HUDEP-2 (cell line): ENCODE measurements around the gene SYT6.

Experiments
- DNase-seq, 76 experiments: peaks; one replicate each; lab custom pipeline; 2025; ENCODE audit not compliant: unreplicated experiment in 76 of 76; lab: John Stamatoyannopoulos, UW

The SYT6 gene

DNA sequence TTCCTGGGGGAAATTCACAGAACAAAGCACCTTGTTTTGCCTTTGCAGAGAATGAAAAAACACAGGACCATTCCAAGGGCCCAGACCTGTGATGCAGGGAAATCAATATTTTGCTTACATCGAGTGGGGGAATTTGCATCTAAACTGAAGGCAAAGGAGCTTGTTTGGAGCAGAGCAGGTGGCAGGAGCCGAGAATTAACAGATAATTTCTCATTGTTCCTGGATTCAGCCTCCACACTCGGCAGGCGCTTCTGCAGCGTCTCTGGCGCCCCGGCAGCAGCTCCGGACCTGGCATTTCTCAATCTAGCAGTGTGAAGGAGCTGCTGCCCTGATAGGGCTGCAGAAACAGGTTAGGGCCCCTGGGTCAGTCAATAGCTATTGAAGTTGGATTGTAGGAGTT is 2.0 kb upstream of the SYT6 start:
- no peak for DNase-seq

DNA sequence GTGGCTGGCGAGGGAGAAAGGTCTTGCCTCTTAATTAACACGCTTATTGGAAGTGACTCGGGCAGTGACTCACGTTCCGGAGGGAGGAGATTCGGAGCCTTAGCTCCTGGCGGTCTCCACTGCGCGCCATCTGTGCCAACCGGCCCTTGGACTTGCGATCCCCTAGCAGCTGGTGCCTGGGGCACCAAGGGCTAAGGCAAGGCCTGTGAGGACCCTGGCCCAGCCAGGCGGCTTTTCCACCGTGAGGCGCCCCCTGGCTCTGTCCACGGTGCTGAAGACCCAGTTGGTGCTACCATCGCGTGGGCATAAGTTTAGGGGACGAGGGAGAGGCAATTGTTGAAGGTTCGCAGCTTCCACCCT is 1.3 kb upstream of the SYT6 start:
- peak in 2 of 76 experiments; percentile 2 for DNase-seq

DNA sequence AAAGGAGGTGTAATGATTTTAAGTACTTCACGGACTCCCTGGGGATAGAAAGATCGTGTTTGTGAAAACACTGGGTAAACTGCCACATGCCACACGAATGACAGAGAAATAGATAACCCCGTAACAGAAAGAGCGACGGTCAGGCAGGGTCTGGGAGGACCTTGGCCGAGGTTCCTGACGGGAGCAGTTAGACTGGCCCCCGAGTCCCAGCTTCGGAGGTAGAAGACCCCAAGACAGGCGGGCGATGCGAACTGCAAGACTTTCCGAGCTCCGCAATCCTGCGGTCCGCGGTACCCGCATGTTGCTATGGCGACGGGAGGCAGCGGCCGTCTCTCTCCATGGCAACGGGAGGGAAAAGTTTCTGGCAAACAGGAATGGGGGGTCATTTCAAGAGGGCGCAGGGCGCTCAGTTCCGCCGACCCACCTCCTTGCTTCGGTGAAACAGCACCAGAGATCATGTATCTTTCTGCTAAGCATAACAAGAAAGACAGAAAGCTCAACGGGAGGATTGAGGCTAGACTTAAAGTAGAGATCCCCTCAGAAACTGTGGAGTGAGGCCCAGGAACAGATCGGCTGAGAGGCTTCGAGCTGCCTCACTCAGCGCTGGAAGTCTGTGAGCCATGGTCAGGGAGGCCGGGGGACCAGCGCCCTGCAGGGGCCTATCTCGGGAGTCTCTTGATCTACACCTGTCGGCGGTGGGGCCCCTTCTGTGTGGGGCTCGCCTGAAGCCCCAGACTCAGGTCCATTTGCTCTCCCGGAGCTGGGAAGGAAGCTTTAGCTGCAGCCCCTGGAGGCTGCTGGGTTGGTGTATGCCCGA is 685 bp upstream of the SYT6 start:
- no peak for DNase-seq

DNA sequence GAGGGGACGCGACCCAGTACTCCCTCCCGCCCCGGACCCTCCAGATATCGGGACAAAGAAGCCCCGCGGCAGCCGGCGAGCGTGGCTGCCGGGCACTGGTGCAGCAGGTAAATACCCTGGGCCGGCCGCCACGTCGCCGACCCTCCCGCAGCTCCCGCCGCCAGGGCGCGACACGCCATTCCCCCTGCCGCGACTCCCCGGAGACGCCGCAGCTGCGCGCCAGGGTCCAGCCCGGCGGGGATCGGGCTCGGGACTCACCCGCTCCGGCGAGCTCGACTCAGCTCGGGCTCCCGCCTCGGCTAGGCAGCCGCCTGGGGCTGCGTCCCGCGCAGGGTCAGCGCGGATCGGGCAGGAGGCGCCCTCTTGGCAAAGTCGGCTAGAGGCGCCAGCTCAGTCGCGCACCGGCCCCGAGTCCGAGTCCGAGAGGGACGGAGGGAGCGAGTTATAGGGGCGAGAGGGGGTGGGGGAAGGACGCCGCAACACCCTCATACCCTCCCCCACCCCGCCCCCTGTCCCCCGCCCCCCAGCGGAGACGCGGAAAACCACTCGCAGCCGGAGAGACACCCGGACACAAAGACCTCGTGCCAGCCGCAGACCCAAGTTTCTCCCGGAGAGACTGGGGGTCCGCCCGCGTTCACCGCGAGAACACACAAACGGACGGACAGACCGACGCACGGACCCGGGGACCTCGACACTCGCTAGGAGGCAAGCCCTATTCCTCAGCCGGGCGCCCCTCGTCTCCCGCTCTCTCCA is 985 bp downstream of the SYT6 start:
- DNase-seq: no peak

DNA sequence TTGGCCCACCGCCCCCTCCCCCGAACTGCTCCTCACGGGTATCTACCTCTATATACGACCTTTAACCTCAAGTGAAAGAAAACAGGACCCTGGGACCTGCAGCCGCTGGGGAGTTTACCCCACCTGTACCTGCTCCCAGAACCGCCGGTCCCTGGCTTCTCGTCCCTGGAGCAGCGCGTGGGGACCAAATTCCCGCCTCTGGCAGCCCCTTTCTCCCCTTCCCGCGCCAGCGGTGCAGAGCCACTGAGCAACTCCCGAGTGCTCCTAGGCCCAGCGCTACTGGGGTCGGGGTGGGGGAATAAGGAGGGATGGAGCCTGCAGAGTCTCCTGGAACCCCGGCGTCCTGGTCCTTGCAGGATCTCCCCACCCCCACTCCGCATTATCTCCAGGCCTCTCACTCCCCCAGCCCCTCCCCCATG is 1.6 kb downstream of the SYT6 start:
- DNase-seq: no peak

DNA sequence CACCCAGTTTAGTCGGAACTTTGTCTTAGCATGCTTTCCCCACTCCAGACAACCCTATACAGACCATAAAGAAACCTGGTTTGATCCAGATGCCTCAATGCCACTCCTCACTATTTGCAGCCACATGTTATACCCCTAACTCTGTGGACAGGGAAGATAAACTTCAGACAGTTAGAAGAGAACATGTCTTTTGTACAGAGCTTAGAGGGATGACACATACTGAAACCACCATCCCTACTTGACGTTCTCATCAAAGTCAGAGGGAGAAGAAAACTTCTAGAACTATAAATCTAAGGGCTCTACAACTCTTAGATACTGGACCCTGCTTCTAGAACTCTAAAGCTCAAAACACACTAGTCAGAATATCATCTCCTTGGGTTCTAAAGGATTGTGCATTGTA is 3.7 kb downstream of the SYT6 start:
- no peak for DNase-seq

DNA sequence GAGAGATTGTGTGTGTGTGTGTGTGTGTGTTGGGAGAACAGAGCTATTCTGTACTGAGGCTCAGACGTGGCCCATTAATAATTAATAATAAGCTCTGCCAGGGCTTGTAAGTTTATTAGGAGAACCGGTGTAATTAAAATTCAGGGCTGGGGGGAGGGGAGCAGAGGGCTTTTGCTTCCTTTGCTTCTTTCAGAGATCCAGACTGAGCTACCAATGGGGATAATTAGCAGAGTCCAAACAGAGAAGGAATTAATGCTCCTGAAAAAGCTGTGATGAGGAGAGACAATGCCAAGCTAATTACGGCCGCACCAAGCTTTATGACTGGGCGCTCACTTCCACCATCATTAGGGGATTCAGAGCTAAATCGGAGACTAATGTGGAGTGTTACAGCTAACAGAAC is 4.5 kb downstream of the SYT6 start:
- DNase-seq: no peak

DNA sequence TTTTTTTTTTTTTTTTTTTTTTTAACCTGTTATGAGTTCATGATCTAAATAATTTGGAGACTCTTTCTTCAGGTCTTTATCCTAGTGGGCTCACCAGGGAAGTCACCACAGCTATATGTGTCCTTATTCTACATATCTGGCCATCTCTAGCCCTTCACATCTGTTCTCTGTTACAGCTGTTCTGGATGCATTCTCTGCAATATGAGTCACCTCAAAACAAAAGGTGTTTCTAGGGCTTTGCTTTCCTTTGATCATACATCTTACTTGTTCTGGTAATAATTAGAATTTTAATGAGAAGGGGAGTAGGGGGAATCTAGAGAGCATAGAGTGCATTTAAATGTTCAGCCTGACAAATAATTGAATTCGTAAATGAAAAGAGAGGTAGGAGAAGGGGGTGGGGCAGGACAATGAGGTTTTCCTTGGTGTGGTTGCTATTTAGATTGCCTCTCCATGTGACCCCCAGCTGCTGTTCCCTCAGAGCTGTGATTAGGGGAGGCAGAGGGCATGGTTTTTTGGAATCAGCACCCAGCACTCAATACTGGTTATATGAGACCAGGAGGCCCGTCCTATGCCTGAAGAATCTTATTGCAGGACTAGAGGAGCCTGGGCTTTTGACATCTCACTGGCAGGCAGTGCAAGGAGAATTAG is 8.0 kb downstream of the SYT6 start:
- no peak for DNase-seq

DNA sequence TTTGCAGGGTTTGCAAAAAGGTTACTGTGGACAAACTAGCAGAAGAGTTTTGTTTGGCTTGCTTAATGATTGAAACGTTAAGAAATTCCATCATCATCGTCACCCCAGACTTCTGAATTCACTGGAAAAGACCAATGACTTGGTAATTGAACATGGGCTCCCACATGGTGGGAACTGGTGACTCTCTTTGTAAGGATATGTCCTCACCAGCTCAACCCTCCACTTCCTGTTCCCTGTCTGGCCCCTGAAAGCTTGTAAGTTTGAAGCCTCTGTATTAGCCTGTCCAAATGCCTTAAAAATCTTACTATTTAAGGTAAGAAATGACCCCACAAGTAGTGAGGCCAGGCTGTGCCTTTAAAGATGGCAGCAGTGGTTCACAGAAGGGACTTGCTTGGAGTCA is 9.7 kb downstream of the SYT6 start:
- no peak for DNase-seq

DNA sequence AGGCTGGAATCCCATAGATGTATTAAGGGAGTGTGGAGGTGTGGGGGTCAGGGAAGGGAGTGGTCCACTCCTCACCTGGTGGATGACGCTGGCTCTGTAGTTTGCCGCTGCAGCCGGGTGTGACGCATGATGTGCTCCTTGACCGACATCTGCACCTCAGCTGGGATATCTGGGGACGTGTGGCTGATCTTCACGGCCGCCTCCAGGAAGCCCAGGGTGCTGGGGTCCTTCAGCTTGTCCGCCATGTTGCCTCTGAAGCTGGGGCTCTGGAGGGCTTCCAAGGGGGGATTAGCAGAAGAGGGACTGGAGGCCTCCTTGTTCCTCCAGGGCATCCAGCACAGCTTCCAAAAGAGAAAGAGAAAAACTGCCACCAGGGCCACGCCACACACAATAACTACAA is 14.1 kb downstream of the SYT6 start:
- no peak for DNase-seq

DNA sequence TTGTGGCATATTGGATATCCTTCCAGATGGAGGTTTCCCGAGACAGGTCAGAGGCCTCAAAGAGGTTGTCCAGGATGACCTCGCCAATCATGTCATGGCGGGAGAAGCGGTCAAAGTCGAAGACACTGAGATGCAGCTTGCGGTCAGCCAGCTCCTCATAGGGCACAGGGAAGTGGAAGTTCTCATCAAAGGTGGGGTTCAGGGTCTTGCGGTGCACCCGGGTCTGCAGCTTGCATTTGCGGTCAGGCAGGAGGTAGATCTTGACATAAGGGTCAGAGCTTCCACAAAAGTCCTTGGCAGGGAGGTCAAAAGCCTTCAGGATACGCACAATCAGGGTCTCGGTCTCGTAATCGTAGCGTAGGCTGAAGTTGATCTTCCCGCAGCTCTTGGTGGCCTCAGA is 16.2 kb downstream of the SYT6 start:
- no peak for DNase-seq

DNA sequence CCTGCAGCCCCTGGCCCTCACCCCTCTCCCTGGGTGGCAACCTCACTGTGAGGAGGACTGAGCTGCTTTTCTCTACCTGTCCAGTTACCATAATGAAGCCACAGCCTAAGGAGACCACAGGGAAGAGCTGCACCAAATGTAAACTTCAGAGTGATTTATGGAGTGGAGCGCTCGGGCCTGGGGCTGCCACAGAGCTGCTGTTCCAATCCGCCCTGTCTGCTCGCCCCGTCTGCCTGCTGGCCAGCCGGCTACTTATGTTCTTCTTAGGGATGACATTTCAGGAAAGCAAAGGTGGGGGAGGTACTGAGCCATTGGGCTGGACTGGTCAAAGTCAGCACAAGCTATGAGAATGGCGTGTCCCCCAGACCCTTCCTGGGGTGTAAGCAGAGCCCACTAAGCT is 17.9 kb downstream of the SYT6 start:
- no peak for DNase-seq

DNA sequence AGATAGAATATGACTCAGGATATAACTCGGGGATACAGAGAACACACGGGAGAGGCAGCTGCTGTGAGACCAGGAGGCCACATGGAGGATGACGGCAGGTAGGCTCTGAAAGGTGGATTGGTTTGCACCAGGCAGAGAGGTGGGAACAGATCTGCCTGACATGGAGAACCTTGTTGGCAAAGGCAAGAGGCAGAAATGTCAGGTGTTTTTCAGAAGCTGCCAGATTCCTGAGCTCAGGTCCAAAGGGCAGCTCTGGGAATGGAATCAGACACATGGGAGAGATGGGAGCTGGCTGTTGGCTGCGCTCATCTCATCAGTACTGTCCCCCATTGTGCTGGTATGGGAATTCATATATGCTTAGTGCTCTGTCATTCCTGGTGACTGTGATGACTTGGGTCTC is 19.2 kb downstream of the SYT6 start:
- DNase-seq: no peak

DNA sequence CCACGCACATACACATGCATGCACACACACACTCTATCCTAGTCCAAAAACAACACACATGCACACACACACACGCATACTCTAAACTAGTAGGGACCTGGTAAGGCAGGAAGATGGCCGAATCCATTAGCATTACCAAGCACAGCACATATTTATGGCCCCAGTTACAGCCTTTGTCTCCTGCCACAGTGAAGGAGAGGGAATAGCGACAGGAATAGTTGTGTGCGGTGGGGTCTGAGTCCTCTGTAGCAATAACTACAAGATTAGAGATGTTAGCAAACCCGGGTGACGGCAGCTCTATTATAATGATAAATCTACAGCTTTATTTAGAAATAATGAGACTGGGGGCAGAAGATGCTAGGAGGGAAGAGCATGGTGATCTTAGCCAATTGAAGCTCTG is 20.5 kb downstream of the SYT6 start:
- no peak for DNase-seq

DNA sequence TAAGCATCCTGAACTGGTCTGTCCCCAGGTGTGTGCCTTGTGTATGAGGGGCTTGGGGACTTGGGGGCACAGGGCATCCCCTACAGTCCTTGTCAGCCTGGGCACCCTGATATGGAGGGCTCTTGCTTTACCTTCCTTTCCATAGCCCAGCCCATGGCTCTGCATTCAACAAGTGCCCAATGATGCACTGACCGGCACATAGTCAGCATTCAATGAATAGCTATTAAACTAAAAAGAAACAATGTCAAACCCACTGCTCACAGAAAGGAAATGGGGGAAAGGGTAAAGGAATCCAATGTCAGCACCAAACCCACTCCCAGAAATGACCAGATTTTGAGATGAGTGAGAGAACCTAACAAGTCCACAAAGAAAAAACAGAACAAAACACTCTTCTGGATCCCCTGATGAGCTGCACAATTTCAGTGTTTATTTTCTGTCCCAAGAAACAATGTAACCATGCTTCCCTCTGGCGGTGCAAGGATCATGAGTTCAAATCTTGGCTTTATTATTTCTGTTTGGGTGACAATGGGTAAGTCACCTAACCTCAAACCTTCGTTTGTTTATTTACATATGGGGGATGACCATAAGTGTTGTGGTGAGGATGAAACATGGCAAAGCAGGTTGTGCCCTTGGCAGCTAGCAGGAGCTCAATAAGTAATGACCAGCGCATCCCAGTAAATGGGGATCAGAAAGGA is 22.0 kb downstream of the SYT6 start:
- no peak for DNase-seq

DNA sequence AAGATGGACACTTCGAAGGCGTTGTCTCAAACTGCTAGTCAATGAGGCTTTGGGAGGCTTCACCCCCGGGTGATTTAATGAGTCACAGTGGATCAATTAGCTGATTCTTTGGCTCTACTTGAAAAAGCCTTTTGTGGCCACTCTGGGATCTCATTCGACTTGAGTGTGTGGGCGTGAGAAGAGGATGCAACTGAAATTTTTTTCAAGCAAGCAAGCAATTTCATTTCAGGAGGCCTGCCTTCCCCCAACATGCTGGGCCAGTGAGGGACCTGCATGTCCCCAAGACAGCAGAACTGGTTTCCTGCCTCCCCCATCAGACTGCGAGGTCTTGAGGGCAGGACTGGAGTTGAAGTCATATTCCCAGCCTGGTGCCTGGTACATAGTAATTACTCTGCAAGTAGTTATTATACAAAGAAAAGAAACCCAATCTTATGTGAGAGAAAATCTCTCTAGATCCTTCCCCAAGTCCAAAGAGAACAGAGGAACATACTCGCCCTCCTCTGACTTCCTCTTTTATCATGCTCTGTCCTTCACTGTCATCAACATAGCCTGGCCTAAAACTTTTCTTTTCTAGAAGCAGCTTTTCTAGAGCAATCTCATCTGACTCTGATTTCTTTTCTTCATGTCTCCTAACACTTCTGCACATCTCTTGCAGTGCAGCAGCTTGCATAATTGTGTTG is 22.7 kb downstream of the SYT6 start:
- DNase-seq: no peak

DNA sequence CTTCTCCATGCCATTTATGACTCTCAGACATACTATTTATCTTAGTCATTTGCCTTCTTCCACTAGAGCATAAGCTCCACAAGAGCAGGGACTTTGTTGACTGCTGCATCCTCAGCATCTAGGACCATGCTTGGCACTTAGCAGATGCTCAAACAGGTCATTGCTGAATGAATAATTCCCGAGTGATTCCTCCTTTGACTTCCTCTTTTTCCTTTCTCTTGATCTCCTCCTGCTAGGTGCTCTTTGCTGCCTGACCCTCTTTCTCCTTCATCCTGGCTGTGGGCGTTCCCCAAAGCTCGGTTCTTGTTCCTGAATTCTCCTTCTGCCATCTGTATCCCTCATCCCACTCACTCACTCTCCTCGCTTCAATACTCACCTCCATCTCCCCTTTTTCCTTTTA is 23.5 kb downstream of the SYT6 start:
- no peak for DNase-seq

DNA sequence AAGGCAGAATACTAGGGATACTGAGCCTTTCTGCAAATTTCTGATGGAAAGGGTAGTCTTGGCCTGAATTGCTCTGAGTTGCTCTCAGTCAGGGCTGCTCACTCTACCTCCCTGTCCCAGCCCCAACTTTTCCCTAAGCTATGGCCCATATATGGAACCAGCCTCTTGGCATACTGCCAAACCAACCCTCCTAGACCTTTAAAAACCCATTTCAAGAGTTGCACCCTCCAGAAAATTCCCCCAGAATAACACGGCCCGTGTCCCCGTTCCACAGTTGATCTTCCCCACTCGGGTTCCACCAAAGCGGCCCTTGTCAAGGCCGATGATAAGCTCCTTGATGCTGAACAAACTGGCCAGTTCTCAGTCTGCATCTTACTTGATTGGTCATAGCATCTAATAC is 25.4 kb downstream of the SYT6 start:
- DNase-seq: no peak

DNA sequence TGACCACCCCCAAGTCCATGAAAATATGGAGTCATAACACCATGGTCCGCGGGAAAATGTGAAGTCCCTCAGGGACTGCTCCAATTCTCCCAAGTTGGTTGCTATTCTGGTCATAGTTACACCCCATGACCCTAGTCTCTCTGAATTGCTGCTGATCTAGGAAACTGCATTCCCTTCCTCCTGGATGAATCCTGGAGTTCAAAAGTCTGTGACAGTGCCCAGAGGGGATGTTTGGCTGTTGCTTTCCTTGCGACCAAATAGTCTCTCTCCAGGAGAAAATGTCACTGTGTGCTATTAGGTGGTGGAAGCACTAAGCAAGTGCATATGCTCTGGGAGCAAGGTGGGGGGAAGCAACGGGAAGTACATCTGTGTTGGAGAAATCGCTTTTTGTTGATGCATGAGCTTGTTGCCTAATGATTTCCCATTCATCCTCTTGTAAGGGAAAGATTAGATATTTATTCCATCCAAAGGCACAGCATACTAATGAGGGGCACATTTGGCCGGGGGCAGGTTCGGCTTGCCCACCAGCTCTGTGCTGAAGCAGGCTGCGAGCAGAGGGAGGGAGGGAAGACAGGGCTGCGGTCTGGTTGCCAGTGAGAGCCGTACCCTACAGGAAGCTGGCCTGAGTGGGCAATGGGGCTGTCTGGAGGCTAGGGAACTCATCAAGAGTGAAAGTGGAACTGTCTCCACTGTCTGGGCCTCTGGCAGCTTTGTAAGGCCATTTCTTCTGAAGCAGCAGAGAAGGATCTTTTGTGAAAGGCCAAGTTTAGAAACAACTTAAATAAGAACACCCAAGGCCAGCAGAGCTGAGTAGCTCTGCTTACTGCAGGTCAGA is 27.2 kb downstream of the SYT6 start:
- DNase-seq: no peak

DNA sequence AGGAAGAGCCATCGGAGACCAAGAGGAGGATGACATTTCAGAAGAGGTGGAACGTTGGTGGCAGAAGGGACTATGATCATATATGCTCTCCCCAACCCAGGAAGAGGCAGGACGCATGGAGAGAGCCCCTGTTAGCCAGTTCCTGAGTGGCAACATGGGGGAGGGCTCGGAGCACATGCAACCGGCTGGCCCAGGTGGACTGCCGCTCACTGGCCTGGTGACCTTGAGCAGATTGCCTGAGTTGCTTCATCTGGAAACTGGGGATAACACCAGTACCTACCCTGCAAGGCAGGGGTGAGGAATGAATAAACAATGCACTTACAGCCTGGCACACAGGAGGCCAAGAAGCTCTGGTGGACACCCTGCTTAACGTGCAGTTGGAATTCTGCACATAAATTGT is 29.0 kb downstream of the SYT6 start:
- DNase-seq: no peak
